ENCODE results near the gene CPLX4. TPM values are rescaled to one million over a fixed set of nuclear protein-coding genes. Genes with fewer than 3 reads are reported as not detected.

CPLX4 gene
- total and polyA plus RNA-seq, 2 of the 13 experiments (the other 11 are each of a cell fraction or from before 2014, with no cell fraction given) = not detected

GRCh38 chr18:59358712-59359575, 40.5 kb upstream of the CPLX4 start, which contains the start of gene LMAN1 (continued):
- TF ChIP-seq EP300 (IDR thresholded peaks at IDR 0.05; ENCODE audit: low read depth in 2 of 2, low read length in 2 of 2) = no peak
- peak; percentile 8; the same call in 1 of the 2 replicates for TF ChIP-seq EP300 (CRISPR knock-in tag; IDR thresholded peaks at IDR 0.05; ENCODE audit: borderline replicate concordance)
- no peak for TF ChIP-seq AHR (CRISPR knock-in tag; IDR thresholded peaks at IDR 0.05)
- TF ChIP-seq ZNF33A (CRISPR knock-in tag; IDR thresholded peaks at IDR 0.05; ENCODE audit: borderline replicate concordance) = no peak
- TF ChIP-seq PCBP1 (IDR thresholded peaks at IDR 0.05; ENCODE audit: borderline replicate concordance, low read depth, low read length) = no peak
- peak; percentile 81 for TF ChIP-seq NFYC (CRISPR knock-in tag; IDR thresholded peaks at IDR 0.05)
- no peak; the same call in 1 of the 2 replicates for TF ChIP-seq TFDP1 (CRISPR knock-in tag; IDR thresholded peaks at IDR 0.05; ENCODE audit: borderline replicate concordance)
- TF ChIP-seq PTBP1 (IDR thresholded peaks at IDR 0.05; ENCODE audit: low read depth, low read length, poor library complexity, severe bottlenecking) = no peak
- TF ChIP-seq UBTF (CRISPR knock-in tag; IDR thresholded peaks at IDR 0.05) = peak; percentile 86
- TF ChIP-seq ZNF205 (CRISPR knock-in tag; IDR thresholded peaks at IDR 0.05) = no peak
- no peak for TF ChIP-seq ATF1 (CRISPR knock-in tag; IDR thresholded peaks at IDR 0.05)
- peak; percentile 73; the same call in 1 of the 2 replicates for TF ChIP-seq GZF1 (CRISPR knock-in tag; IDR thresholded peaks at IDR 0.05)
- no peak; the same call in 1 of the 2 replicates for TF ChIP-seq ISL2 (CRISPR knock-in tag; IDR thresholded peaks at IDR 0.05)
- no peak for TF ChIP-seq JUNB (CRISPR knock-in tag; IDR thresholded peaks at IDR 0.05; ENCODE audit: borderline replicate concordance)
- no peak for TF ChIP-seq NFIB (CRISPR knock-in tag; IDR thresholded peaks at IDR 0.05; ENCODE audit: borderline replicate concordance)
- TF ChIP-seq ZNF326 (CRISPR knock-in tag; IDR thresholded peaks at IDR 0.05; ENCODE audit: borderline replicate concordance) = no peak
- TF ChIP-seq MED8 (CRISPR knock-in tag; IDR thresholded peaks at IDR 0.05; ENCODE audit: insufficient replicate concordance) = peak; percentile 79
- TF ChIP-seq ADNP (CRISPR knock-in tag; IDR thresholded peaks at IDR 0.05) = no peak
- TF ChIP-seq NFAT5 (CRISPR knock-in tag; IDR thresholded peaks at IDR 0.05) = peak; percentile 64; the same call in 1 of the 2 replicates
- 0 out of 2 replicates have a peak, but pooled peaks have one; percentile 66 for TF ChIP-seq ELF4 (CRISPR knock-in tag; IDR thresholded peaks at IDR 0.05; ENCODE audit: borderline replicate concordance)
